GM18861 (cell line): Measurements from ENCODE around the gene AGXT2.
"Not testable (repeated sequence)": the region's sequence is repeated elsewhere in the genome, so short reads cannot be mapped to it uniquely, and the experiment has no call there.

Experiments used
- ATAC-seq: cut with Tn5 transposase; IDR thresholded peaks from one replicate; pipeline ENCODE4 v1.9.1; 2021; ENCODE audit not compliant: unreplicated experiment

The AGXT2 gene

GRCh38 chr5:35056686-35057085 is 8.9 kb upstream of the AGXT2 start:
- ATAC-seq = no peak

- ATAC-seq = no peak
Measured at GRCh38 chr5:35052838-35053237, 5.1 kb upstream of the AGXT2 start.

- no peak for ATAC-seq
Measured at GRCh38 chr5:35050541-35051126, 2.9 kb upstream of the AGXT2 start.

DNA sequence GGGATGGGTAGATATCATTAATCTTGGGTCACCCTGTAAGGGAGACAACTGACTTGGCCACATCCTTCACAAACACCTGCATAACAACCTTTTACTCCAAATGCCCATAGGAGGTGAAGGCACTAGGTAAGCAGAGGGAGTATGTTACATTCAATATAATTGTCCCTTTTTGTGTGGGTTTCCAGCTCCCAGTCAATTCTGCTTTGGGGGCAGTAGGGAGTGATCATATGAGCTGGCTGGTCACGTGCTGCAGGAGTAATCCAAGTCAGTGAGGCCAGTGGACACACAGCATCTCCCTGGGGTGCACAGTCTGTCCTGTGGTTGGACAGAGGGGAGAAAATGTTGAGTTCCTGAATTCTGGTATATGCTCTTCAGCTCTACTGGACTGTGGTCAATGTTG is 1.2 kb upstream of the AGXT2 start:
- ATAC-seq = no peak

- ATAC-seq = no peak
Measured at GRCh38 chr5:35046774-35047173, 975 bp downstream of the AGXT2 start.

DNA sequence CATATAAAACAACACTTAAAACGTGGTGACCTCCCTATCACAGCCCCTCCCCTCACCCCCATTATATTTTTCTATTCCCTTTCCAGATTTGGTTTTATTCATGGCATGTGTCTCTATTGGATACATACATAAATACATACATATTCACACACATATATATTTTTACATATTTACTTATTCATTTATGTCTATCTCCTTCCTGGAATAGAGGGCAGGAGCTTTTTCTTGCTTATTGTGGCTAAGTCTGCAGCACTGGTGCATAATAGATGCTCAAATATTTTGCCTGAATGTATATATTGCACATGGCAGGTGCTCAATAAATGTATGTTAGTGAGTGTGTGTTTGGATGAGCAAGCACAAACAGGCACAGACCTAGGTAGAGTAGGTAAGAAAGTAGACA is 2.5 kb downstream of the AGXT2 start:
- ATAC-seq = no peak

GRCh38 chr5:35044649-35045048 is 3.1 kb downstream of the AGXT2 start:
- no peak for ATAC-seq

DNA sequence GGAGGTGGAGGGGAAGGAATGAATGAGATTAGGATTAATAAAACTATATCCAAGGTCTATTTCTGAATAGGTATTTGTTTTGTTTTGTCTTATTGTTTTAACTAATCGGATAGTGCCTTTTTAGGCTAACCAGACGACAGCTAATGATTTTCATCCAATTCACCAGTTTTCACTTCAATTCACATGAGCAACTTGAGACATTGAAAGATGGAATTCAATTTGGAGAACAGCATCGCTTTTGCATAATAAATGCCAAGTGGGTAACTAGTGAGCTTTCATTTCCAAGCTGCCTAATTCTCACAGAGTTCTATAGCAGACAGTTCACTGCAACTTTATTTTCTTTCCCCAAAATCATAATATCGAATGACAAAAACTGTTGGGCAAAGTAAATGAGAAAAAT is 5.0 kb downstream of the AGXT2 start:
- ATAC-seq = no peak

GRCh38 chr5:35041261-35041660 is 6.5 kb downstream of the AGXT2 start:
- ATAC-seq = no peak

GRCh38 chr5:35038891-35039290 is 8.9 kb downstream of the AGXT2 start:
- ATAC-seq = no peak

- ATAC-seq = no peak
Measured at GRCh38 chr5:35036536-35036935, 11.2 kb downstream of the AGXT2 start.

- ATAC-seq = not testable (repeated sequence)
Measured at GRCh38 chr5:35035929-35036328, 11.8 kb downstream of the AGXT2 start.

DNA sequence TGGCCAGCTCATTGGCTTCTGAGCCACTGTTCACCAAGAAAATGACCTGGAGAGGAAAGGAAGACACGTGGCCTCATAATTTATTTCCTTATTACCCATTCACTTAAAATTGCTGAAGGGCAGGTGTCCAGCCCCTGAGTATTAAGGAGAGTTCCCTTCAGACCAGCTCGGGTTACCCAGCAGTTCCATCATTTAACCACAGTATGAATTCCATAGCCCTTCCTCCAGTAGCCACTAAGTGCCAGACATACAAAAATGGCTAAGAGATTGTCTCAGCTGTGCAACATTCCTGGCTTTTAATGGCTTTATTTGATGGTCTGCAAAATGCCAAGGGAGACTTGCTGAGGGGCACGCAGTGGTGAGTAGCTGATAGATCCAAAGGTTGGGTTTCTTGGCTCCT is 12.5 kb downstream of the AGXT2 start:
- no peak for ATAC-seq

GRCh38 chr5:35032356-35032755 is 15.4 kb downstream of the AGXT2 start:
- ATAC-seq = no peak

DNA sequence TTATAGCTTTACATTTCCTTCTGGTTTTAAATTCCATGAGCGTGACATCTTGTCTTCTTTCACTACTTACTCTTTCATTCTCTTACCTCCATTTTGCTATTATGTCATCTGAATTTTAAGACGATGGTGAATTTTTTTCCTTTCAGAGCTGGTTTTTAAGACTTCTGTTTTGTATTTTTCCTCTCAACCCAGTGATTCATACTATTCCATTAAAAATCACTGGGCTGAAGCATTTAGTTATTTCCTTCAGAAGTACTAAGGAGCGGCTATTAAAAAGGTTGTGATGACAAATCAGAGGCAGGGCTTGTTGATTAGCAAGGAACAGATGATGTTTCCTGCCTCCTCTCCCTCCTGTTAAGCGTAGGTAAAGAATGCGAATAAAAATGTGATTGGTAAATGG is 16.5 kb downstream of the AGXT2 start:
- ATAC-seq = no peak

DNA sequence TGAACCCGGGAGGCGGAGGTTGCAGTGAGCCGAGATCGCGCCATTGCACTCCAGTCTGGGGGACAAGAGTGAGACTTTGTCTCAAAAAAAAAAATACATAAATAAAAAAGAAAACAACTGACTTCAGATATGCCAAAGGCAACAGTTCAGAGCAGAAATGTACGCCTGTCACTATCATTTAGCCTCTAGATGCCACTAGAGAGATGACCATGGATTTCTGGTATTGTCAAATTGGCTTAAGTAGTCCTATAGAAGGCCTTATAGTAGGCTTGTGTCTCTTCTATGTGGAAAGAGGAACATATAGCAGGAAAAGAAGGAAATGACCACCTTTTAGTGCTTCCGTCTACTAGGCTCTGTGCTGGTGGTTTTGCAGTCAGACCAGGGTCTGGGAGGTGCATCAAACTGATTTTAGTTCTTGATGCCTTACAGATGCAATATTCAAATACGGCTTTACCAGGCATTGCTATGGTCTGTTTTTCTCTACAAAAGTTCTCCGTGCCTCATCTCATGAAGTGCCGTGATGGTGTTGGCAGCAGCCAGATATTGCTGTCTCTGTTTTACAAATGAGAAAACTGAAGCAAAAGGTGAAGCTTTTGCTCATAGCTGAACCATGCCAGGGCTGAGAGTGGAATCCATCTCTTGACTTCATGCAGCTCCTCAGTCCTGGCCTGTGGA is 17.2 kb downstream of the AGXT2 start:
- no peak for ATAC-seq

DNA sequence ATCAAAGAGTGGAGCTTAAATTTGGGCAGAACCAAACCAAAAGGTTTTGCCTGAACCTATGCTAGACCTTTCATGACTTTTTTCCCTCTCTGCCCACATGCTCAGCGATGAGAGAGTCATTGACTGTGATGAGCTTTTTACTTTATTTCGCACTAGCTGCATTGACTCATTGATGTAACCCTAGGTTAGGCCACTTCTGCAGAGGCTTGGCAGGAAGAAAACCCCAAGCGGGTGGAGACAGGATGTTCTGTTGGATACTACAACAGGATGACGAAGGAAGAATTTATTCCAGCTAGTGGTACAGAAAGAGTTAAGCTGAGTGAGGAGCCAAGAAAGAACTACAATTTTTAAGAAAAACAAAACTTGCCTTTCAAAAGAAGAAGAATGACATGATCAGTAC is 18.4 kb downstream of the AGXT2 start:
- ATAC-seq = no peak

DNA sequence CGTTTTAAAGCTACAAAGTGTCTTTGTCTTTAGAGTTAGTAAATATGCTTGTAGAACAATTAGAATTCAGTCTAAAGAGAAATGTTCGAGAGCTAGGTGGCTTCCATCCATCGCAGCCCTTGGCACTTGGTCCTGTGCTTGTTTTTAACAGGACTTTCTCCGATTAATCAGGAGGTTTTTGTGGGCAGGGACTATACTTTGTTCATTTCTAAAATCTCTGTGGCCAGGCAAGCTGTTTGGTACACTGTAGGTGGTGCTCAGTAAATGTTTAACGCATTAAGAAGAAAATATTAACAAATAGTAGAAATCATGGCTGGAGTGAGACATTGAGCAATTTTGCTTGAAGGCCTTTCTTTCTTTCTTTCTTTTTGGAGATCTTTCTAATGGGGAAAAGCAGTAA is 20.8 kb downstream of the AGXT2 start:
- ATAC-seq = no peak

DNA sequence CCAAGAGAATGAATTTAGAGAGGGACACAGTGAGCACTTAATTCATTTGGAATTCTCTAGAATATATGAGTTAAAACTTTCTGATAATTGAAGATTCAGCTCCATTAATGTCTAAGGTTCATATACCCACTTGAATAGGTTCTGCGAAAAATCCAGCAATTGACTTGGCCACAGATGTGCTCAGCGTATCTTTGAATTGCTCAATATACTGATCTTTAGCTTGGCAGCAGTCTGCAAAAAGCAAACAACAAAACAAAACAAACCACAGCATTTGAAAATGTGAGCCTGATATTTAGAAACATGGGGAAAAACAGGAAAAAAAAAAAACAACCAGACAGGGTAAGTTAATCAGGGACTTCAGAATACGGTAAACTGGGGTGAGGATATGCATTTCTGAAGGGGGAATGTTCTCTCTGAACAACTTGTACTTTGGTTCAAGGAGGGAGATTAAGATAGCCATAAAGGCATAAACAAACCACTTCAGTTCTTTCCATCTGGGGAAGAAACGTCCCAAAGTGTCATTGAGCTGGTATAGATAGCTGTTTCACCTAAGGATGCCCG is 21.4 kb downstream of the AGXT2 start:
- no peak for ATAC-seq

DNA sequence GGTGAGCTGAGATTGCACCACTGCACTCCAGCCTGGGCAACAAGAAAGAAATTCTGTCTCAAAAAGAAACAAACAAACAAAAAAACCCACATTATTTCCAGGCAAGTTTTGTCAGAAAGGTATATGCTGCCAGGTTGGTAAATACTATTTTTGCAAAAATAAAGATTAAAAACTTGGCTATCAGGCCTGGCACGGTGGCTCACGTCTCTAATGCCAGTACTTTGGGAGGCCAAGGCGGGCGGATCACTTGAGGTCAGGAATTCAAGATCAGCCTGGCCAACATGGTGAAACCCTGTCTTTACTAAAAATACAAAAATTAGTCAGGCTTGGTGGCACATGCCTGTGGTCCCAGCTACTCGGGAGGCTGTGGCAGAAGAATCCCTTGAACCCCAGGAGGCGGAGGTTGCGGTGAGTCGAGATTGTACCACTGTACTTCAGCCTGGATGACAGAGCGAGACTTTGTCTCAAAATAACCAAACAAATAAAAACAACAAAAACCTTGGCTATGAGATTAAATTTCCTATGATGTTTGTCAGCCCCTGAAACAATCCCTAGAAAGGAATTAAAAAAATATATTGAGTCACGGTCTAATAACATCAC is 22.7 kb downstream of the AGXT2 start:
- no peak for ATAC-seq

DNA sequence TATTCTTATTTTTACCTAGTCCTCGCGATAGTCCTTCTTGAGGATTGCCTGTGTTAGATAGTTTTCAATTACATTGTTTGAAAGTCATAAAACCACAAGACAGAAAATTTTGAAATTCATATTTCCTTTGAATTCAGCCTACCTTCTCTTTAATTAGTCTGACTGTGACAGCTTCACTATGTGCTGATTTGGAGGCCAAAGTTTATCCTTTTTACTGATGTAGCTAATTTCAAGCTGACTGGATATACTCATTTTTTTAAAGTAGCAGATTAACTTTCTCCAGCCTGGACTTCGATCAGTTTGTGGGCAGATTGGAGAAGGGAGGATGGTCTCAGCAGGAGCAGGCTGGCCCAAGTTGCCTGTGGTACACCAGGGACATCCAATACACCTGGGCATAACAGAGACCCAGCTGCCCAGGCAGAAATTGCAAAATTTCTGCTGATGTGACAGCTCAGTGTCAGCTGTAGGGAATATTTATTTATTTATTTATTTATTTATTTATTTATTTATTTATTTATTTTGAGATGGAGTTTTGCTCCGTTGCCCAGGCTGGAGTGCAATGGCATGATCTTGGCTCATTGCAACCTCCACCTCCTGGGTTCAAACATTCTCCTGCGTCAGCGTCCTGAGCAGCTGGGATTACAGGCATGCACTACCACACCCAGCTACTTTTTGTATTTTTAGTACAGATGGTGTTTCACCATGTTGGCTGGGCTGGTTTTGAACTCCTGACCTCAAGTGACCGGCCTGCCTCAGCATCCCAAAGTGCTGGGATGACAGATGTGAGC is 24.2 kb downstream of the AGXT2 start:
- no peak for ATAC-seq
